ENCODE results near the gene SLITRK6. TPM values are rescaled to one million over a fixed set of nuclear protein-coding genes. Genes with fewer than 3 reads are reported as not detected.
"Not testable (repeated sequence)": the region's sequence is repeated elsewhere in the genome, so short reads cannot be mapped to it uniquely, and the experiment has no call there.

SLITRK6 gene
- total RNA-seq, 1 donor from 2014 or later: 0.60 TPM

GRCh38 chr13:85743201-85743770 is 55.9 kb downstream of the SLITRK6 start:
- intact Hi-C loops (cut with DNase I): not testable (repeated sequence)

More at GRCh38 chr13:85743201-85743770, 55.9 kb downstream of the SLITRK6 start:
- ATAC-seq; DNase-seq (ENCODE audit: missing footprints): not testable (repeated sequence)

All from Right ventricle myocardium inferior (tissue), 1 donor.